Right renal pelvis (tissue), 4 donors: ENCODE results near the gene ANKZF1. TPM values are rescaled to one million over a fixed set of nuclear protein-coding genes. Genes with fewer than 3 reads are reported as not detected.

Experiments
- DNase-seq, 4 donors: peaks; one replicate each; pipeline ENCODE4 v3.0.0-alpha.2; 2013; ENCODE audit warnings: low read depth in 4 of 4, low spot score in 3 of 4, missing footprints in 1 of 4
- polyA plus RNA-seq, 4 donors: library from polyadenylated mRNA; unstranded; fragments of 120-200 nt; gene quantifications; one replicate each; pipeline ENCODE4 v1.2.1, GENCODE V29; 2013; ENCODE audit not compliant: insufficient read length in 4 of 4

The ANKZF1 gene
- polyA plus RNA-seq, 4 donors: 40.5 to 59.2 (median 50.4) TPM

- peak; percentile 93 to 97 (median 94) for DNase-seq
These were observed 49.7 kb downstream of the ANKZF1 start, which contains the start of gene DNAJB2 for GRCh38 chr2:219279151-219279915. DNAJB2 (plus strand) TSS chr2:219279366; CDS start chr2:219279834, 468 bp downstream.

GRCh38 chr2:219279916-219280516, 50.4 kb downstream of the ANKZF1 start:
- no peak for DNase-seq

GRCh38 chr2:219280651-219281050, 51.0 kb downstream of the ANKZF1 start:
- DNase-seq: no peak

GRCh38 chr2:219281588-219281987, 52.0 kb downstream of the ANKZF1 start:
- no peak for DNase-seq

GRCh38 chr2:219282375-219282774, 52.8 kb downstream of the ANKZF1 start:
- no peak for DNase-seq

GRCh38 chr2:219282943-219283581, 53.5 kb downstream of the ANKZF1 start:
- DNase-seq: no peak

- no peak for DNase-seq
These were observed 55.1 kb downstream of the ANKZF1 start for GRCh38 chr2:219284501-219285372.

GRCh38 chr2:219285373-219285735, 55.7 kb downstream of the ANKZF1 start:
- no peak for DNase-seq

GRCh38 chr2:219285894-219286425, 56.4 kb downstream of the ANKZF1 start:
- DNase-seq: no peak

Other genes with a start within 250 kb of the ANKZF1 start
- under 1 TPM in 3 of 4 donors, not detected in 1; 0.08 to 0.10 (median 0.08) TPM for gene FEV, start 244.6 kb upstream of the ANKZF1 start, polyA plus RNA-seq
- not detected for gene CRYBA2, start 236.4 kb upstream of the ANKZF1 start, polyA plus RNA-seq
- gene CFAP65, start 188.3 kb upstream of the ANKZF1 start, polyA plus RNA-seq: under 1 TPM; 0.19 to 0.41 (median 0.25) TPM
- 1 to 10 TPM; 1.5 to 2.5 (median 1.8) TPM for gene IHH, start 168.9 kb upstream of the ANKZF1 start, polyA plus RNA-seq
- 10 to 100 TPM; 18.8 to 21.3 (median 20.1) TPM for gene NHEJ1, start 69.0 kb upstream of the ANKZF1 start, polyA plus RNA-seq
- 10 to 100 TPM; 14.8 to 23.3 (median 18.8) TPM for gene SLC23A3, start 59.8 kb upstream of the ANKZF1 start, polyA plus RNA-seq
- 10 to 100 TPM; 66.2 to 75.3 (median 70.5) TPM for gene CNPPD1, start 52.9 kb upstream of the ANKZF1 start, polyA plus RNA-seq
- gene RETREG2, start 51.5 kb upstream of the ANKZF1 start, polyA plus RNA-seq: 100 to 1,000 TPM; 110 to 129 (median 121) TPM
- 10 to 100 TPM; 40.5 to 46.5 (median 43.2) TPM for gene ZFAND2B, start 23.0 kb upstream of the ANKZF1 start, polyA plus RNA-seq
- gene ABCB6, start 10.8 kb upstream of the ANKZF1 start, polyA plus RNA-seq: 10 to 100 TPM; 32.4 to 40.3 (median 36.8) TPM
- 10 to 100 TPM; 43.5 to 49.3 (median 45.6) TPM for gene ATG9A, start 170 bp upstream of the ANKZF1 start, polyA plus RNA-seq
- 10 to 100 TPM; 21.3 to 28.2 (median 24.2) TPM for gene GLB1L, start 15.6 kb downstream of the ANKZF1 start, polyA plus RNA-seq
- 10 to 100 TPM; 36.3 to 41.8 (median 37.8) TPM for gene STK16, start 15.7 kb downstream of the ANKZF1 start, polyA plus RNA-seq
- gene TUBA4B, start 23.4 kb downstream of the ANKZF1 start, polyA plus RNA-seq: under 1 TPM; 0.87 to 0.97 (median 0.92) TPM
- gene TUBA4A, start 24.1 kb downstream of the ANKZF1 start, polyA plus RNA-seq: 10 to 100 TPM; 34.0 to 60.1 (median 37.1) TPM
- 10 to 100 TPM; 73.3 to 89.5 (median 76.2) TPM for gene DNAJB2, start 49.6 kb downstream of the ANKZF1 start, polyA plus RNA-seq
- under 1 TPM in 2 of 4 donors, not detected in 2; 0.31 to 0.56 TPM for gene PTPRN, start 79.6 kb downstream of the ANKZF1 start, polyA plus RNA-seq
- gene RESP18, start 102.9 kb downstream of the ANKZF1 start, polyA plus RNA-seq: not detected
- 10 to 100 TPM; 54.2 to 67.5 (median 58.2) TPM for gene DNPEP, start 158.1 kb downstream of the ANKZF1 start, polyA plus RNA-seq
- gene DES, start 188.6 kb downstream of the ANKZF1 start, polyA plus RNA-seq: 1 to 10 TPM; 5.9 to 6.8 (median 6.6) TPM
- 10 to 100 TPM; 10.3 to 15.2 (median 13.3) TPM for gene SPEG, start 205.0 kb downstream of the ANKZF1 start, polyA plus RNA-seq